ENCODE data around the gene RHOH.

RHOH gene

DNA sequence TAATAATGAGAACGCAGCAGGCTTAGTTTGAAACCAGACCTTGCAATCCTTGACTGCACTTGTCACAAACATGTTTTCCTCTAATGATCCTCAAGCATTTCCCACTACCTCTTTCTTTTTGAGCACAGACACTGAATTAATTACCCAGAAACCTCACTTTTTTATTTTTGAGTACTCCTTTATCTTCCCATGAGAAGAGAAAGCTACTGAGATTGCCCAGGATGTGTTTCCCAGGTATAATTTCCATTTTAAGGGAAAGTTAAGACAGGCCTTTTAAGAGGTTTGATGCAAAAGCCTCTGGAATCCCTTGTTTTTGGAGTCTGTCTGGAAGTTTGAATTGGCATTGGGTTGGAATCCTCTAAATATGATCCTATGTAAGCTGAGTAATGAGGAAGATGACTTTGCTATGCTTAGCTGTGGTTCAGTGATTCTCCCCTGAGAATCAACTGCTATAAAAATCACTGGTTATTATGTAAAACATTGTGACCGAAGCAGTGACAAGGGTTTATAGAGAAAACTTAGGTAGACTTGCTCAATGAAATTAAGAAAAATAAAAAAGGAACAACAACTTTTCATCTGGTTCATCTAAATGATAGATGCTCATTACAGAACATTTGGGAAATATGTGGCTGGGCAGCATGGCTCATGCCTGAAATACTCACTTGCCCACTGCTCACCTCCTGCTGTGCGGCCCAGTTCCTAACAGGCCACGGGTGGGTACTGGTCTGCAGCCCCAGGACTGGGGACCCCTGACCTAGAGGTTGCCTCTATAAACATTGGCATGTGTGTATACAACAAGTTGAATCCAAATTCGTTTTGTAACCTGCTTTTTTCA is 10.8 kb upstream of the RHOH start:
- in situ Hi-C loops (cut with MboI; ENCODE audit: low pct_unique_long_range_greater_than_20kb, low sequenced_read_pairs), result no loop called here
- peak; percentile 61 for DNase-seq

DNA sequence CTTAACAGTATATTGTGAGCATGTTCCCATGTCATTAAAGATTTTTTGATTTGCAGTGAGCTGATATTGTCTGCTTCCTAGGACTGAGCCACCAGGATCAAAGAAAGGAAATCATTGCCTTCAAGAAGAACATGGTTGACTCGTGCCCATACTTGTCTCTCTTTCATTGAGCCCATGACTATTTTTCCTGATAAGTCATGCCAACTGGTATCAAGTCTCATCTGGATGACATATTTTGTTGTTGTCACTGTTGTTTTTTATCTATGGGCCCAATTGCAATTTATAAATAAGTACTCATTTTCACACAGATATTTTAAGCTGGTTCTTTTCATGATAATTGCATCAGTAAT is 10.2 kb upstream of the RHOH start:
- in situ Hi-C loops (cut with MboI; ENCODE audit: low pct_unique_long_range_greater_than_20kb, low sequenced_read_pairs), result no loop called here
- DNase-seq, result no peak

DNA sequence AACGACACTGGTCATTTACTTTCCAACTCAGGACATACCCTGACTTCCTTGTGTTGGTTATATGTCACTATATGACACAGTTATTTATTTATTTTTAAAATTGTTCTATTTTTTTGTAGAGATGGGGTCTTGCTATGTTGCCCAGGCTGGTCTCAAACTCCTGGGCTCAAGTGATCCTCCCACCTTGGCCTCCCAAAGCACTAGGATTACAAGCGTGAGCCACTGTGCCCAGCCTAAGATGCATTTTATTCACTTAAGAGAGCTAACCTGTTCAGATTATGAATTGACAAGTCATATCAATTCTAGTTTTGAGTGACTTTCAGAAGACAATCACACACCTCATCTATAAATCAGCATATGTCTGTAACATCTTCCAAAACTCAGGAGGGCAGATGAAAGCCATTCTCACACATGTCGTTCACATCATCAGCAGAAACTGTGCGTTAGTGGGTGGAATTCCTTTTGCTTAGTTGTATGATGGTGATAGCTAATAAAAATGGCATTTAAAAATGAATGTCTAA is 9.4 kb upstream of the RHOH start:
- DNase-seq, result no peak

DNA sequence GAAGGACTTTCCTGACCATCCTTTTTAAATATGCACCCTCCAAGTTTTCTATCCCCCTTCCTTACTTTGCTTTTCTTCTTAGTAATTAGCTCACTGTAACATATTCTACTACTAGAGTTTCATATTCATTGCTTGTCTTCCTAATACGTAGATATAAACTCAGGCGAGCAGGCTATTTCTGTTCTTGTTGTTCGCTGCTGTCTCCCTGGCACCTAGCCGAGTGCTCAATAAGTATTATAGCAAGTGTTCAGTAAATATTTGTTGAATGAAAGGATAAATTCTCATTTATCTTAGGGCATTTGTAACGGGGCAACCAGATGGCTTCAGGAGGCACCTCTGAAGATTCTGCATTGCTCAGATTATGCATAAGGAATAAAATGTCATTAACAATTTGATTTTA is 6.8 kb upstream of the RHOH start:
- DNase-seq, result no peak
- in situ Hi-C loops (cut with MboI; ENCODE audit: low pct_unique_long_range_greater_than_20kb, low sequenced_read_pairs), result no loop called here

More for the DNA sequence above, 9.4 kb upstream of the RHOH start:
- in situ Hi-C loops (cut with MboI; ENCODE audit: low pct_unique_long_range_greater_than_20kb, low sequenced_read_pairs), result no loop called here

DNA sequence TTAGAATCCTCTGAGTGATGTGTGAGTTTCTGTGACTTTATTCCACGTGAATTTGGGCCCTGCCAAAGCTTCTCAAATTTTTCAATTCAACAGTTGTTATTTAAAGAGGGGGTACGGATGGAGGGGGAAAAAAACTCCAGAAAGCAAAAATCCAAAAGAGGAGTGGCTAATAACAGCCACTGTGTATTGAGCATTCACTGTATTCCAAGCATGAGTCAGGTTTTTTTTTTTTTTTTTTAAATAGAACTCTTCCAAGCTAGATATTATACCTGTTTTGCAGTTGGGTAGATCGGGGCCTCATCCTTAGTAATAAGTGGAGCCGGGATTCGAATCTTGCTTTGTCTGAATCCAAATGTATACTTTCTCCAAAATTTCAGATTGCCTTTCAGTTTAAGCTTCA is 6.4 kb upstream of the RHOH start:
- in situ Hi-C loops (cut with MboI; ENCODE audit: low pct_unique_long_range_greater_than_20kb, low sequenced_read_pairs), result no loop called here
- DNase-seq, result no peak

DNA sequence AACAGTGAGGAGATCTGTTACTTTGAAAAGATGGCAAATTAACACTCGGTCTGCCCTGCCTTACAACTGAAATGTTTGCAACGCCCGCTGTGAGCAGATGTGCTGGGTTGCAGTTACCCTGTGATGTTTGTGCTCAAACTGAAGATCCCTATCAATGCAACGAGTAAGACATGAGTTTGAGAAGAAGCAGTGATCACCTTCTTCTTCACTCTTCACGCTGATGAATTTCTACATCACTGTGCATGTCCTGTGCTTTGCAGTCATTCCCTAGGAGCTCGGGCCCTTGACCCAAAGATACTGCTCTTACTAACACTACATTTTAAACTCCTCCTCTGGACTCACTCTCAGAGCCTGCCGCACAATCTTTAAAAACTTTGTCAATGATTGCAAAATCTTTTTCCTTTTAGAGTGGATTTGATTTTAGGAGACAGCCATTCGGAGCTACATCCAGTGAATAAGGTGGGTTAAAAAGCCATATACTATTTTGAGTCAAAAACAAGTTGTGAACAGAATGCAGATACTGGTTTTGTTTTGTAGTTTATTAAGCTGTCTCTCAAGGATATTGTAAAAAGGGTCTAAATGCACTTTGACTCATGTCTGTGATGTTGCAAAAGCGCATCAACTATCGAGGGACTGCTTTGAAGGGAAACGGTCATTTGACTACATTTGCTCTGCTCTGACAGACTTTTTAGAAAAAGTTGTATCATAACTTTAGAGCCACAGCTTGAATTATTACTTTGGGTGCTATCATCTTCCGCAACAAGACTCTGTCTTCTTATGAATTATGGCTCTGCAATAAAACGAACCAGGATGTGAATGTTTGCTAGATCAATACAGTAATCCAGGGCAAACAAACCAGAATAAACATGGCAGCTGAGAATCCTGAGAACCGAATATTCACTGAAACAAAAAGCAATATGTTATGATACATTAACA is 5.7 kb upstream of the RHOH start:
- in situ Hi-C loops (cut with MboI; ENCODE audit: low pct_unique_long_range_greater_than_20kb, low sequenced_read_pairs), result no loop called here
- no peak for DNase-seq

DNA sequence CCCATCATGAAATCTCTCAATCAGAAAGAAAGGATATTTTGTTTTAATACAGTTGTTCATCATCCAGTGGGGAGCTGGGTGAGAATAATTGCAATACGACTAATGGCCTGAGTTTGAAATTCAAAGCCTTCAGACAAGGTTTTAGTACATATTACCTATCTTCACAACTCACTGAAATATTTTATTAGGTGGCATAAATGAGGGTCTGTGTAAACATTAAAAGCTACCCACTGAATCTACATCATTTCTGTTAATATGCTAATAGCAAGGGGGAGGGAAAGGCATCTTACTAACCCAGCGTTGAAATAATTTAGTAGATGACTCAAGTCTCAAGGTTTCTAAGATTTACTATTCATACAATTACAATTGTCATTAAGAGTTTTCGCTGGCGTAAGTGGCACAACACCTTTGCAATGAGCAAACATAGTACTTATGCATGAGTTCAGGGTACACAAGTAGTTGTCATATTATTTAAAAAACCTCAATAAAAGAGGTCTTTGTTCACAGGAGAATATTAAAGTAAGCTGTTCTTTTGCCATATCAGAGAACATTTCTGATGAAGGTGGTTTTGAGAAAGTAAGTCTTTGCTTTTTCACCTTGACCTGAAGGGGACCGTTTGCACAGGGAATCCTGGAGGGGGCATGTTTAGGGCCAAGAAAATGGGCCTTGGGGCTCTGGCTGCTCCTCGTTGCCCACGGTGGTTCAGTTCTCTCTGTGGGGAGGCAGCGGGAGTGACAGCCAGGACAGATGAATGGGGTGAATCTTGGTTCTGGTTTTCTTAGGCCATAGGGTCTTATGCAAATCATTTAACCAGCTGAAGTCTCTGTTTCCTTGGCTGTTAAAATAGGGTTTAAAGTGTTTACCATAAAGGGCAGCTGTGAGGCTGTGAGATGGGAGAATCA is 4.5 kb upstream of the RHOH start:
- no peak for DNase-seq
- in situ Hi-C loops (cut with MboI; ENCODE audit: low pct_unique_long_range_greater_than_20kb, low sequenced_read_pairs), result no loop called here

DNA sequence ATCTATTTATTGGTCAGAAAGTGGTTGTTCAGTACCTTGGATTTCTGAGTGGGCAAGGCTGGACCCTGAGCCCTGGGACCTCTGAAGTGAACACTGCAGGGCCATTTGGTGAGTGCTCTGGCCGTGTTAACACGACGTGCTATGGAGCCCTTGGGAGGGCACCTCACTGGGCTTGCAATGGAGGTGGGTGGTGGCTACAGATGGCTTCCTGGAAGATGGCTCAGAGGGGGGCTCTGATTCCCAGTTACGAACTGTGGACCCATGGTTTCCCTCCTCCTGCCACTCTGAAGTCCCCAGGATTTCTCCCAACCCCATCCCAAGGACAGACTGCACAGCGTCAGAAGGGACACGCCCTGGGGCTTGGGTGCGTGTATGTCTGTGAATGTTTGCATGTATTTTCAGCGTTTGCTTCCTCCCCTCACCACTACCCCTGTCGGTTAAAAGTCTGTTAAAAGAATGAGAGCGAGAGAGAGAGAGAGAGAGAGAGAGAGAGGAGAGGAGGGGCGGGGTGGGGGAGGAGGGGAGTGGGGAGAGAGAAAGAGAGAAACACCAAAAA is 3.7 kb upstream of the RHOH start:
- DNase-seq, result peak; percentile 58
- in situ Hi-C loops (cut with MboI; ENCODE audit: low pct_unique_long_range_greater_than_20kb, low sequenced_read_pairs), result no loop called here

DNA sequence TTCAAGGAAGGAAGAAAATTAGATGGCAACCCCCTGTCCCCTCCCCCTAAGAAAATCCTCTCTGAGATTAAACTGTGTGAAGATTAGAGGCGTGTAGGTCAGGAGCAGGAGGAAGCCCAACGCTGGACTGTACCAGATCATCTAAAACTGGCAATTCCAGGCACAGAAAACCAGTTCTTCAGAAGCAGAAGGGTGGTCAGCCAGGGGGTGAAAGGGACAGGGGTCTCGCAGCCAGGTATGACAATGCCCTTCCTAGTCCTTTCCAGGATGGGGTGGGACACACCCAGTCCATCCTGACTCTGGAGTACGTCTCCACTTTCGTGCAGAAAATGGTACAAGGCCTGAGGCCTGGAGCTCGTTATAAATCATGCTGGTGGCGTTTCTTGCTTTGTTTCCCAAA is 3.3 kb upstream of the RHOH start:
- no peak for DNase-seq
- in situ Hi-C loops (cut with MboI; ENCODE audit: low pct_unique_long_range_greater_than_20kb, low sequenced_read_pairs), result no loop called here

DNA sequence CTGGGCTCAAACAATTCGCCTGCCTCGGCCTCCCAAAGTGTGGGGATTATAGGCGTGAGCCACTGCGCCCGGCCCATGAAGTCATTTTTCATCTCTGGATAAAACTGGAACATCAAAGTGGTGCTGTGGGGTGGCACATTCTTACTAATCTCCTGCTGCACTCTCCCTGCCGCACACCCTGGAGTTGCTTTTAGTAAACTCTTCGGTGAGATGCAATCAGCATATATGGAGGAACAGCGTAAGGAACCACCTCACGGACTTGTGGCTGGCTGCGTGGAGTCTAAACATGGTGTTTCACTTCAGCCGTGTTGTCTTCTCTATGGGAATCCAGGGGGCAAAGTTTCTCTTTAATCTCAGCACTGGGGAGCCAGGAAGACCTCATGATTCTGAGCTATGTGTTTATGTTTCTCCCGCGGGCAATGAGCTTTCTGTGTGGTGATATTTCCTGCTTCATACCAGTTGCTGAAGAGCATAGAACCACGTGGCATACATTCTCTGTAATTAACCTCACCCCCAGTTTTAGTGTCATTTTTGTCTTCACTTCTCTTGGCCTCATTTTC is 2.1 kb upstream of the RHOH start:
- in situ Hi-C loops (cut with MboI; ENCODE audit: low pct_unique_long_range_greater_than_20kb, low sequenced_read_pairs), result no loop called here
- DNase-seq, result peak; percentile 45

DNA sequence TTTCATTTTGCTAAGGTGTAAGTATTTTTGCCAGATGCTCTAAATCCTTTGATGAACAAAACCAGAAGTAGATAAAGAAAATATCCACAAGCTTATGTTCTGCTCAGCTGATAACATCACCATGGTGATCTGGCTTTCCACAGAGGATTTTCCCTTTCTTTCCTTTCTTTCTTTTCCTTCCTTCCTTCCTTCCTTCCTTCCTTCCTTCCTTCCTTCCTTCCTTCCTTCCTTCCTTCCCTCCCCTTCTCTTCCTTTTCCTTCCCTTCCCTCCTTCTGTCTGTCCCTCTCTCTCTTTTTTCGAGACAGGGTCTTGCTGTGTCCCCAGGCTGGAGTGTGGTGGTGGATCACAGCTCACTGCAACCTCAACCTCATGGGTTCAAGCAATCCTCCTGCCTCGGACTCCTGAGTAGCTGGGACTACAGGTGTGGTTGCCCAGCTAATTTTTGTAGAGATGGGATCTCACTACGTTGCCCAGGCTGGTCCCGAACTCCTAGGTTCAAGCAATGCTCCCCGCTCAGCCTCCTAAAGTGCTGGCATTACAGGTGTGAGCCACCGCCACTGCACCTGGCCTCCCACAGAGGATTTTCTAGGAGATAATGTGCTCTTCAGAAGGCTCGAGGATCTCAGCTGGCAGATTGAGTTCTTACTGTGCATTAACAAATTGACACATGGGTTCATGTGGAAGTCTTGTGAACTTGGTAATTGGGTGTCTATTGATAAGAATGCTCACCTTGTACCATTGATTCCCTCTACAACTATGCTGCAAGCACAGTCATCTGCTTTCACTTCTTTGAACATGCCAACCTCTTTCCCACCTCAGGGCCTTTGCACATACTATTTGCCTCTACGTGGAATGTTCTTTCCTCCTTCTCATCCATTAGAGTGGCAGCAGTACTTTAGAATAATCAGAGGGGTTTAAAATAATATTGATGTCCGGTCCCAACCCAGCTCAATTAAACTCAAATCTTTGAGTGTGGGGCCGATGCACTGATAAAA is 1.4 kb upstream of the RHOH start:
- no peak for DNase-seq
- in situ Hi-C loops (cut with MboI; ENCODE audit: low pct_unique_long_range_greater_than_20kb, low sequenced_read_pairs), result no loop called here

DNA sequence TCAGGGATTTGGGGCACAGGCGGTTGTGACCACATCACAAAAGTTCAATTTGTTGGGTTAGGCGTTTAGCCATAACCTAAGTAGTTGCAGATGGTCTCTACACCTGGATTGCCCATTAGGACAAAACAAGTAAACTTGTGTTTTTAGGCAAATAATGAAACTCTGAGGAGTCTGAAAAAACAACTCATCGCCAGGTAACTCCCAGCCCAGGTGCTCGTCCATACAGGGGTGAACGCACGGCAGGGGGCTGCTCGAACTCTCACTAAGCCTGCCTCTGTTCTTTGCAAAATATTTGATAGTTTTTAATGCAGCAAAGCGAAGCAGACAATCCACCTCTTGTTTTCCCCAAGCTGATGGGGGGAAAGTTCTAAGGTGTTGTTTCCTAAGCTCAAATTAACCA is 559 bp upstream of the RHOH start:
- in situ Hi-C loops (cut with MboI; ENCODE audit: low pct_unique_long_range_greater_than_20kb, low sequenced_read_pairs), result no loop called here
- no peak for DNase-seq

DNA sequence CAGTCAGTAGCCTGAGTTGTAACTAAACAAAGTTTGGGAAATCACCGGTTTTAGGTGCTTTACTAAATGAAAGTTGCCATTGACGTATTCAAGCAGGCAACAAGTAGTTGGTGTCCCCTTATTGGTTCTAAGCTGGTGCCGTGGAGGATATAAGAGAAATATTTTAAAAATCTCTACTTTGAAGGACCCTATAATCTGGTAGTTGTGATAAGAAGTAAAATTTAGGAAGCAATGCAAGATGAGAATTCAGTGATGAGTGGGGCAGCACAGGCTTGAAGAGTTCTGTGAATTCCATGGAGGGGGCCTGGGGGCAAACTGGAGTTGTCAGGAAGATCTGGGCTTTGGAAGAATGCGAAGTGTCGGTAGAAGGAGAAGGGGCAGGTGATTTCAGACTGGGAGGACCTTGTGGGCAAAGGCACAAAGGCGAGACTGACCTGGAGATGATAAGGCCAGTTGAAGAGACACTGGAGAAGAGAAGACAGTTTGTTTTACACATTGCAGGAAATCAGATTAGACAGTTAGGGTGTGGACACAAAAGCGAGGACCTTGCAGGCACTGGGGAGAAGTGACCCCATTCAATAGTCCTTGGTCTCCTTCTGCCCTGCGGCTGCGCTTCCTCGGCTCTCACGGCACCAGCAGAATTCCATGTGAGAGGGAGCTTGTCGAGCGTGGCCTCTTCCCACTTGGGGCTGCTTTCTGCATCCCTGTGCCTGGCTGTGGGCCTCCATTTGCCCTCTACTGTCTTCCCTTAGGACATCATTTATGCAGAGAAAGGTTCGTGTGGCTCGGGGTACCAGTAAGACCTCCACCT is 1.3 kb downstream of the RHOH start:
- in situ Hi-C loops (cut with MboI; ENCODE audit: low pct_unique_long_range_greater_than_20kb, low sequenced_read_pairs), result no loop called here

DNA sequence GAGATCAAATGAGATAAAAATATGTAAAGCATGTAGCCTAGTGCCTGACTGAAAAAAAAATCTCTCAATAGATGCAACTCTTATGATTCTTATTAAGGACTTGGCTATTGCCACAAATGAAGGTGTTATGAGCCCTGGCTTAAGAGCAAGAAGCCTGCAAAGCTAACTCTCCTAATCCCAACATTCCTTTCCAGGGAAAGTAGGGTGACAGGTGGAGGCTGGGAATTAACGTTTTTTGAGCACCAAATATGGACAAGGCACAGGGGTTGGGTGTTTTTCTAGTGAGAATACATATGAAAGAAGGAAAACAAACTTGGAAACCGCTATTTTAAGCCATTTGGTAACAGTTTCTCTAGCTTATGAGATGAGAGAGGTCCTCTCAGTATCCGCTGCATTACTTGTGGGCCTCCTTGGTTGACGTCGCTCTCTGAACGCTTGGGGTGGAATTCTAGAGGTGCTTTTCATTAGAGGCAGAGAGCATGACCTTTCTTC is 2.4 kb downstream of the RHOH start:
- no peak for DNase-seq
- in situ Hi-C loops (cut with MboI; ENCODE audit: low pct_unique_long_range_greater_than_20kb, low sequenced_read_pairs), result no loop called here

More for the DNA sequence above, 1.3 kb downstream of the RHOH start:
- peak; percentile 32 for DNase-seq

DNA sequence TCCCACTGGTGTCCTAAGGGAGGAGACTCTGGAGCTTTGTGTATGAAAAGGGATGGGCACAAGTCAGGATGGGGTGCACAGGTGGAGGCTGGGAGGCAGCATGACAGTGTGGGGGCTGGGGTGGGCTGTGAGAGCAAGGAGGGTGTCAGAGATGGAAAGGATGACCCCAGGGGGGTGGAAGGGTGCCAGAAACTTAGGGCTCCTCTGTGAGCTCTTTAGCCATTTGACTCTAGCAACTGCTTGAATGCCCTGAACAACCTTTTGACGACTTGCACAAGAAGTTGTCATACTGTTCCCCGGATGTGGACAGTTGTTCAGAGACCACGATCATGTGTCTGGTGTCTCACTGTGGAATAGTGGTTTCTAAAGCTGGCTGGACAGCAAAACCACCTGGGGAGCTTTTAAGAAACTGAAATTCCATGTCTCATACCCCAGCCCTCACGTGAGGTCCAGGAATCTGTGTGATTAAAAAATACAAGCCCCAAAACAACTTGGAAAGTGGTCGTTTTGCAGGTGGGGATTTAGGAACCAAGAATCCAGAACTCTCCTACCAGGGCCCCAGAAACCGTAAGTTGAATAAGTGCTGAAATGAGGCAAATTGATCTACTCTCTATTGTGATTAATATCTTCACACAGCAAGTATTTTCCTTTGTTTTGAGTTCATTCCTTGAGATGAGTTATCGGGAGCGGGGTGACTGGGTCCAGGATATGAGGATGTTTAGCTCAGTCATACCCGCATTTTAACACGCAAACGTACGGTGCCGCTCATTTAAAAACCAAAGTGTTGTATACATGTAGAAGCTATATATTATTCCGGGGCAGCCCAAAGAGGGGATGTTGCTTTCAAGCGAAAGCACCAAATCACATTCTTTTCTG is 3.4 kb downstream of the RHOH start:
- peak; percentile 74 for DNase-seq
- in situ Hi-C loops (cut with MboI; ENCODE audit: low pct_unique_long_range_greater_than_20kb, low sequenced_read_pairs), result no loop called here

Data from KBM-7 (cell line).